Ascending aorta (tissue), 2 donors: ENCODE data around the gene HOTAIR. TPM values are rescaled to one million over a fixed set of nuclear protein-coding genes. Genes with fewer than 3 reads are reported as not detected.

Experiments
- DNase-seq, 2 donors: peaks; one replicate each; pipeline ENCODE4 v3.0.0-alpha.2; 2019; ENCODE audit warnings: low spot score in 2 of 2
- H3K27ac ChIP-seq, 2 donors: fragments of 200-600 bp; sonication (generic); one replicate each; pipeline ENCODE4 v1.5.1; 2016 to 2017; ENCODE audit warnings: mild to moderate bottlenecking in 1 of 2
- H3K27me3 ChIP-seq: fragments of 200-600 bp; sonication (generic); one replicate; pipeline ENCODE4 v1.5.1; 2017
- H3K36me3 ChIP-seq, 2 donors: fragments of 200-600 bp; sonication (generic); one replicate each; pipeline ENCODE4 v1.5.1; 2016
- H3K4me1 ChIP-seq, 2 donors: fragments of 200-600 bp; sonication (generic); one replicate each; pipeline ENCODE4 v1.5.1; 2016 to 2017; ENCODE audit warnings: mild to moderate bottlenecking in 1 of 2
- H3K4me3 ChIP-seq, 2 donors: fragments of 200-600 bp; sonication (generic); one replicate each; pipeline ENCODE4 v1.5.1; 2016 to 2017; ENCODE audit warnings: mild to moderate bottlenecking in 1 of 2
- H3K9me3 ChIP-seq, 2 donors: fragments of 200-600 bp; sonication (generic); one replicate each; pipeline ENCODE4 v1.5.1; 2016
- CTCF ChIP-seq, 3 experiments: fragments of 200-600 bp in 2 of 3; fragments of 450-650 bp in 1 of 3; sonication (generic) in 2 of 3; IDR thresholded peaks; one replicate each; pipeline ENCODE4 v1.5.1; 2016 to 2019; ENCODE audit warnings: antibody characterized with exemption in 3 of 3, mild to moderate bottlenecking in 1 of 3, moderate library complexity in 1 of 3
- intact Hi-C: fragments of 100-400 bp; cut with DNase I; formaldehyde crosslinking; loops from one replicate; pipeline ENCODE4 v1.15.1; 2023
- total RNA-seq: library from RNA; depleted of rRNA; stranded (reverse); fragments of >200 nt; gene quantifications from one replicate; pipeline ENCODE4 v1.1.0, GENCODE V29; 2016

The HOTAIR gene
- total RNA-seq, 1 donor from 2014 or later = not detected

- Histone ChIP-seq H3K36me3 (no peaks in the 10 kb centered on the region), H3K4me1 (peaks cover 0 to 5% of the 10 kb centered on the region in 2 donors), H3K27ac (no peak overlapping the region), H3K27me3 (peaks cover 42% of the 10 kb centered on the region), H3K4me3 (no peak overlapping the region), H3K9me3 (no peaks in the 10 kb centered on the region)
- no peak for DNase-seq
- no peak for TF ChIP-seq CTCF (IDR thresholded peaks at IDR 0.05)
- intact Hi-C loops = no loop called here
Observed at GRCh38 chr12:53980104-53980801, 5.5 kb upstream of the HOTAIR start.

GRCh38 chr12:53978477-53979356, 4.0 kb upstream of the HOTAIR start:
- Histone ChIP-seq H3K36me3 (no peaks in the 10 kb centered on the region), H3K27ac (no peak overlapping the region), H3K4me1 (peaks cover 5 to 18% of the 10 kb centered on the region in 2 donors), H3K9me3 (no peaks in the 10 kb centered on the region), H3K4me3 (no peak overlapping the region), H3K27me3 (peaks cover 44% of the 10 kb centered on the region)
- intact Hi-C loops = no loop called here
- no peak for TF ChIP-seq CTCF (IDR thresholded peaks at IDR 0.05)
- no peak for DNase-seq

GRCh38 chr12:53977596-53978445, 3.1 kb upstream of the HOTAIR start:
- H3K9me3 ChIP-seq = no peaks in the 10 kb centered on the region
- no peak for DNase-seq
- H3K27me3 ChIP-seq = peaks cover 43% of the 10 kb centered on the region
- TF ChIP-seq CTCF (IDR thresholded peaks at IDR 0.05) = no peak
- no peak overlapping the region for H3K27ac ChIP-seq
- H3K36me3 ChIP-seq = no peaks in the 10 kb centered on the region
- peaks cover 5 to 24% of the 10 kb centered on the region in 2 donors for H3K4me1 ChIP-seq
- no peak overlapping the region for H3K4me3 ChIP-seq
- intact Hi-C loops = no loop called here

- peaks cover 5 to 24% of the 10 kb centered on the region in 2 donors for H3K4me1 ChIP-seq
- peaks cover 43% of the 10 kb centered on the region for H3K27me3 ChIP-seq
- no peaks in the 10 kb centered on the region for H3K36me3 ChIP-seq
- no peak overlapping the region for H3K4me3 ChIP-seq
- no peak overlapping the region for H3K27ac ChIP-seq
- TF ChIP-seq CTCF (IDR thresholded peaks at IDR 0.05) = no peak
- H3K9me3 ChIP-seq = no peaks in the 10 kb centered on the region
- intact Hi-C loops = no loop called here
- no peak for DNase-seq
Observed at GRCh38 chr12:53976823-53977595, 2.3 kb upstream of the HOTAIR start.
